ENCODE results near the gene NODAL. TPM values are rescaled to one million over a fixed set of nuclear protein-coding genes. Genes with fewer than 3 reads are reported as not detected.

Gene NODAL
- total and polyA plus RNA-seq, 2 of the 4 experiments (the other 2 are of a cell fraction) = not detected

- Histone ChIP-seq H3K9ac (ENCODE audit: low read depth, low read length) (peak overlapping the region; percentile 83), H3K56ac (ENCODE audit: extremely low read depth, insufficient read depth, low read length) (peak overlapping the region; percentile 77; the same call in 1 of the 2 replicates), H3K27ac (ENCODE audit: insufficient read depth, low read length) (peak overlapping the region; percentile 73), H3K4me1 (ENCODE audit: control insufficient read depth, insufficient read depth, low read length) (no peaks in the 10 kb centered on the region), H2AFZ (replicated peaks; ENCODE audit: low read length, poor library complexity) (peak overlapping the region; percentile 80), H3K14ac (replicated peaks; ENCODE audit: low read depth, low read length) (peak overlapping the region; percentile 98), H3K4me2 (ENCODE audit: low read depth, low read length) (peak overlapping the region; percentile 90), H3K4me3 (ENCODE audit: insufficient read depth, low read depth, low read length) (peak overlapping the region; percentile 81), H2AK9ac (replicated peaks; ENCODE audit: low read depth, low read length, poor library complexity) (peak overlapping the region; percentile 87), H3K4ac (ENCODE audit: low read depth, low read length) (peak overlapping the region; percentile 80), H2AK5ac (ENCODE audit: low read depth, low read length) (peak overlapping the region; percentile 60; the same call in 1 of the 2 replicates), H3K23ac (ENCODE audit: low read depth, low read length) (peak overlapping the region; percentile 96), H3K79me1 (ENCODE audit: low read depth in 1 of 2, low read length in 2 of 2) (peaks cover 3 to 30% of the 10 kb centered on the region in 2 experiments; a peak in 3 of 4 replicates), H2BK20ac (ENCODE audit: low read depth, low read length) (no peak overlapping the region), H4K91ac (ENCODE audit: insufficient read depth, low read depth, low read length) (peak overlapping the region; percentile 80), H4K20me1 (ENCODE audit: insufficient read depth, low read length) (peaks cover 40% of the 10 kb centered on the region), H3K9me3 (ENCODE audit: control insufficient read depth, insufficient read depth, low read length) (no peaks in the 10 kb centered on the region), H3K27me3 (ENCODE audit: control insufficient read depth, insufficient read depth, low read length) (no peaks in the 10 kb centered on the region), H3K36me3 (ENCODE audit: control insufficient read depth, insufficient read depth, low read length) (no peaks in the 10 kb centered on the region), H4K5ac (ENCODE audit: low read depth, low read length) (peak overlapping the region; percentile 14; the same call in 1 of the 2 replicates), H3K9me1 (ENCODE audit: insufficient read depth, low read length) (no peaks in the 10 kb centered on the region), H4K8ac (ENCODE audit: low read depth in 2 of 2, low read length in 2 of 2) (peak overlapping the region in 1 of 2 experiments; percentile 39; a peak in 2 of 4 replicates), H3K18ac (ENCODE audit: low read depth, low read length) (0 out of 2 replicates have a peak overlapping the region, but pooled peaks have one; percentile 7), H2BK120ac (ENCODE audit: low read depth, low read length) (no peak overlapping the region), H2BK5ac (ENCODE audit: low read depth, low read length, poor library complexity, severe bottlenecking) (peak overlapping the region; percentile 61), H2BK15ac (ENCODE audit: low read depth, low read length) (no peak overlapping the region)
- CTCF ChIA-PET = interaction anchor here (1.5 kb wide), 1 partner anchor 259 kb away, joined by 3 read pairs; the partner anchor contains the start of gene TYSND1
- DNase-seq (no peak), ATAC-seq (ENCODE audit: low read depth) (no peak)
- no peak for TF ChIP-seq CEBPB (IDR thresholded peaks at IDR 0.05; ENCODE audit: low read depth, low read length)
- TF ChIP-seq NFE2L2 (IDR thresholded peaks at IDR 0.05; ENCODE audit: low read depth, low read length) = no peak
- no peak for TF ChIP-seq USF2 (IDR thresholded peaks at IDR 0.05; ENCODE audit: low read depth, low read length)
- TF ChIP-seq BHLHE40 (IDR thresholded peaks at IDR 0.05; ENCODE audit: low read depth, low read length) = no peak
- no peak for TF ChIP-seq ELK1 (IDR thresholded peaks at IDR 0.05; ENCODE audit: borderline replicate concordance, low read depth, low read length)
- TF ChIP-seq POLR2A (IDR thresholded peaks at IDR 0.05; ENCODE audit: low read depth, low read length) = no peak
- no peak for TF ChIP-seq RCOR1 (IDR thresholded peaks at IDR 0.05; ENCODE audit: insufficient replicate concordance, low read length)
- no peak for TF ChIP-seq MXI1 (IDR thresholded peaks at IDR 0.05; ENCODE audit: borderline replicate concordance, low read depth, low read length)
- TF ChIP-seq FOS (IDR thresholded peaks at IDR 0.05; ENCODE audit: low read depth, low read length) = no peak
- POLR2A ChIA-PET (ENCODE audit: unreplicated experiment) = interaction anchor here (0.6 to 0.7 kb wide), 2 partner anchors 38 to 429 kb away, joined by 3 to 4 read pairs; no protein-coding TSS in a partner anchor
- intact Hi-C loops (cut with micrococcal nuclease) (loop anchor here (1.0 kb wide), 1 partner anchor 22 kb away; the partner anchor contains the start of gene LRRC20), dilution Hi-C loops (cut with HindIII; ENCODE audit: low sequenced_read_pairs, unreplicated experiment) (no loop called here), in situ Hi-C loops (cut with MboI; ENCODE audit: low sequenced_read_pairs) (no loop called here)
- WGBS, 2 experiments (ENCODE audit: extremely low coverage in 2 of 2, insufficient read length in 1 of 2) = 0% methylated on average over 2 of the region's 11 CpGs; no CpG with 5 or more reads in 1 of the 2 experiments
- BruUV-seq (replicated peaks) = no TSS peak
These were observed 36.8 kb downstream of the NODAL start for GRCh38 chr10:70404787-70405036.

Data from IMR-90 (cell line).